H9 (cell line): ENCODE data around the gene SNAP47. TPM values are rescaled to one million over a fixed set of nuclear protein-coding genes. Genes with fewer than 3 reads are reported as not detected.

ENCODE experiments used
- DNase-seq: peaks from one replicate; pipeline ENCODE4 v3.0.0-alpha.2; 2017
- H2AFZ ChIP-seq: one replicate; pipeline ENCODE4 v1.6.1; 2013; ENCODE audit warnings: mild to moderate bottlenecking, low read length, control low read depth, moderate library complexity
- H2AK5ac ChIP-seq: 2 replicates; pipeline ENCODE4 v1.6.1; 2013; ENCODE audit warnings: low read length, control low read depth, mixed read lengths; ENCODE audit not compliant: insufficient read length
- H2BK120ac ChIP-seq: one replicate; pipeline ENCODE4 v1.6.1; 2013; ENCODE audit warnings: low read depth, mild to moderate bottlenecking, low read length, control low read depth, inconsistent platforms; ENCODE audit not compliant: poor library complexity, severe bottlenecking
- H2BK12ac ChIP-seq: 2 replicates; pipeline ENCODE4 v1.6.1; 2013; ENCODE audit warnings: low read length, control low read depth, mixed read lengths, low read depth; ENCODE audit not compliant: insufficient read length
- H2BK15ac ChIP-seq: 2 replicates; pipeline ENCODE4 v1.6.1; 2013; ENCODE audit warnings: low read depth, low read length, control low read depth
- H2BK20ac ChIP-seq: one replicate; pipeline ENCODE4 v1.6.1; 2013; ENCODE audit warnings: low read depth, mild to moderate bottlenecking, low read length, control low read depth, inconsistent platforms; ENCODE audit not compliant: poor library complexity, severe bottlenecking
- H2BK5ac ChIP-seq: 2 replicates; pipeline ENCODE4 v1.6.1; 2013; ENCODE audit warnings: low read length, control low read depth, mixed read lengths; ENCODE audit not compliant: insufficient read length
- H3K14ac ChIP-seq: 2 replicates; pipeline ENCODE4 v1.6.1; 2013; ENCODE audit warnings: low read length, control low read depth; ENCODE audit not compliant: insufficient read depth
- H3K18ac ChIP-seq: 2 replicates; pipeline ENCODE4 v1.6.1; 2013; ENCODE audit warnings: low read depth, mild to moderate bottlenecking, mixed read lengths, low read length, control low read depth; ENCODE audit not compliant: insufficient read length
- H3K23ac ChIP-seq: 2 replicates; pipeline ENCODE4 v1.6.1; 2013; ENCODE audit warnings: low read length, control low read depth, mixed read lengths, low read depth; ENCODE audit not compliant: insufficient read length
- H3K23me2 ChIP-seq: 2 replicates; pipeline ENCODE4 v1.6.1; 2013; ENCODE audit warnings: low read depth, mild to moderate bottlenecking, mixed read lengths, low read length, control low read depth; ENCODE audit not compliant: insufficient read length, poor library complexity, severe bottlenecking
- H3K27ac ChIP-seq: 2 replicates; pipeline ENCODE4 v1.5.1; 2013; ENCODE audit warnings: low read length, control low read depth, mixed read lengths, low read depth; ENCODE audit not compliant: insufficient read length
- H3K27me3 ChIP-seq: 2 replicates; pipeline ENCODE4 v1.6.1; 2013; ENCODE audit warnings: low read length, control low read depth, inconsistent platforms; ENCODE audit not compliant: insufficient read depth
- H3K4ac ChIP-seq: 2 replicates; pipeline ENCODE4 v1.6.1; 2013; ENCODE audit warnings: low read depth, mild to moderate bottlenecking, control low read depth, inconsistent platforms, low read length, moderate library complexity
- H3K4me1 ChIP-seq: 2 replicates; pipeline ENCODE4 v1.6.1; 2013; ENCODE audit warnings: low read length, control low read depth, inconsistent platforms; ENCODE audit not compliant: insufficient read depth
- H3K4me2 ChIP-seq: 2 replicates; pipeline ENCODE4 v1.6.1; 2013; ENCODE audit warnings: low read length, control low read depth, mixed read lengths; ENCODE audit not compliant: insufficient read length, insufficient read depth
- H3K56ac ChIP-seq: 2 replicates; pipeline ENCODE4 v1.6.1; 2013; ENCODE audit warnings: low read depth, mild to moderate bottlenecking, mixed read lengths, low read length, control low read depth; ENCODE audit not compliant: insufficient read length
- H3K79me1 ChIP-seq: 2 replicates; pipeline ENCODE4 v1.6.1; 2013; ENCODE audit warnings: low read depth, mild to moderate bottlenecking, moderate library complexity, low read length, control low read depth, inconsistent platforms; ENCODE audit not compliant: insufficient read depth, poor library complexity, severe bottlenecking
- H3K79me2 ChIP-seq: 2 replicates; pipeline ENCODE4 v1.6.1; 2013; ENCODE audit warnings: low read length, control low read depth, inconsistent platforms; ENCODE audit not compliant: insufficient read depth
- H3K9ac ChIP-seq: 2 replicates; pipeline ENCODE4 v1.6.1; 2013; ENCODE audit warnings: low read length, control low read depth, mixed read lengths; ENCODE audit not compliant: insufficient read length; ENCODE audit errors: extremely low read depth
- H3K9me3 ChIP-seq: one replicate; pipeline ENCODE4 v1.6.1; 2013; ENCODE audit warnings: low read depth, low read length, inconsistent platforms; ENCODE audit not compliant: control insufficient read depth
- H3T11ph ChIP-seq: one replicate; pipeline ENCODE4 v1.6.1; 2013; ENCODE audit warnings: mild to moderate bottlenecking, low read length, control low read depth, inconsistent platforms
- H4K20me1 ChIP-seq: one replicate; pipeline ENCODE4 v1.6.1; 2013; ENCODE audit not compliant: control insufficient read depth, insufficient read length, insufficient read depth
- H4K5ac ChIP-seq: 2 replicates; pipeline ENCODE4 v1.6.1; 2013; ENCODE audit warnings: low read depth, mild to moderate bottlenecking, mixed read lengths, low read length, control low read depth; ENCODE audit not compliant: insufficient read length
- H4K8ac ChIP-seq: replicated peaks from 2 replicates; pipeline ENCODE4 v1.6.1; 2013; ENCODE audit warnings: low read length, control low read depth, mixed read lengths, low read depth; ENCODE audit not compliant: insufficient read length
- H4K91ac ChIP-seq: 2 replicates; pipeline ENCODE4 v1.6.1; 2013; ENCODE audit warnings: low read depth, mild to moderate bottlenecking, moderate library complexity, mixed read lengths, low read length, control low read depth; ENCODE audit not compliant: insufficient read length
- H3K27ac Mint-ChIP-seq, 3 experiments: 2 replicates in 2 of 3; 3 replicates in 1 of 3; pipeline ENCODE4 v1.8.0; 2020 to 2021; ENCODE audit warnings: mixed read lengths in 3 of 3, mild to moderate bottlenecking in 1 of 3, moderate library complexity in 1 of 3
- H3K27me3 Mint-ChIP-seq: 2 replicates; pipeline ENCODE4 v1.8.0; 2021; ENCODE audit warnings: low read depth, mild to moderate bottlenecking, moderate library complexity, mixed read lengths
- H3K36me3 Mint-ChIP-seq, 3 experiments: 2 replicates in 2 of 3; 3 replicates in 1 of 3; pipeline ENCODE4 v1.8.0; 2020 to 2021; ENCODE audit warnings: low read depth in 3 of 3, mixed read lengths in 3 of 3; ENCODE audit not compliant: insufficient read depth in 1 of 3
- H3K4me1 Mint-ChIP-seq, 2 experiments: 2 replicates each; pipeline ENCODE4 v1.8.0; 2020; ENCODE audit warnings: mixed read lengths in 2 of 2
- H3K4me3 Mint-ChIP-seq, 2 experiments: 2 replicates in 1 of 2; 3 replicates in 1 of 2; pipeline ENCODE4 v1.8.0; 2020 to 2021; ENCODE audit warnings: mild to moderate bottlenecking in 2 of 2, mixed read lengths in 2 of 2, moderate library complexity in 1 of 2
- H3K9me3 Mint-ChIP-seq, 2 experiments: 2 replicates in 1 of 2; 3 replicates in 1 of 2; pipeline ENCODE4 v1.8.0; 2020; ENCODE audit warnings: mild to moderate bottlenecking in 2 of 2, mixed read lengths in 2 of 2, moderate library complexity in 1 of 2
- WGBS: extraction: QIAGEN DNeasy Blood & Tissue Kit; methylation state at CpG from one replicate; pipeline ENCODE4 v1.1.7; 2013; ENCODE audit warnings: missing lambda C conversion rate, low lambda C conversion rate, mixed read lengths; ENCODE audit not compliant: insufficient read length; ENCODE audit errors: extremely low coverage; 5-methylcytosine and 5-hydroxymethylcytosine counted together
- total RNA-seq: library from RNA; stranded (reverse); gene quantifications from 2 replicates; pipeline ENCODE4 v1.2.1, GENCODE V29; 2021
- TF ChIP-seq, protein P1 (sequence below): fragments of 200-600 bp; sonication (generic); conservative IDR thresholded peaks from 3 replicates; pipeline ENCODE4 v1.8.0; 2021; ENCODE audit warnings: antibody characterized with exemption, mild to moderate bottlenecking

Gene SNAP47
- total RNA-seq, 1 experiment from 2014 or later: 44.1 TPM

DNA sequence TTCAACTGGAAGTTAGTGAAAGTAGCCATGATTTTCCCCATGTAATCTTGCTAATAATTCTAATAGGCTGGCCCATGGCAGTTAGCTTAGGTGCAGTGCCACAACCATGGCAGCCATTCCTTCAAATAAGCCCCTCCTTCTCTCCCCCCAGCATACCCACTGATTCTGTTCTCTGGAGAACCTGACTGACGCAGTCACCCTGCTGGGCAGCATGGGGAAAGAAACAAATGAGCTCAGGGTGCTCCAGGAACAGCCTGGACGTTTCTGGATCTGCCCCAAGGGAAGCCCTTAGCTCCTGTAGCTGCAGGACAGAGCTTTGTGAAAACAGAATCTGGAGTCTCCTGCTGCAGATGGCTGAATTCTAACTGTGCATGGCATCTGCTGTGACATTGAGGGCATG lies 22.5 kb downstream of the SNAP47 start:
- Histone ChIP-seq H2AK5ac (no peak overlapping the region), H3K56ac (no peak overlapping the region), H3K4me1 (no peaks in the 10 kb centered on the region), H3K14ac (no peak overlapping the region), H2AFZ (no peak overlapping the region), H3K23ac (no peak overlapping the region), H2BK15ac (no peak overlapping the region), H3K4ac (no peak overlapping the region), H2BK120ac (no peak overlapping the region), H4K20me1 (no peaks in the 10 kb centered on the region), H4K91ac (no peak overlapping the region), H4K8ac (no peak overlapping the region), H3K23me2 (no peaks in the 10 kb centered on the region), H3K27me3 (no peaks in the 10 kb centered on the region), H3T11ph (no peak overlapping the region), H3K79me2 (0 out of 2 replicates have a peak, but pooled peaks cover 2% of the 10 kb centered on the region), H2BK5ac (no peak overlapping the region), H3K79me1 (peaks cover 4% of the 10 kb centered on the region), H3K4me2 (no peak overlapping the region), H3K9ac (no peak overlapping the region), H3K27ac (no peak overlapping the region), H3K9me3 (no peaks in the 10 kb centered on the region), H2BK12ac (no peak overlapping the region), H3K18ac (no peak overlapping the region), H4K5ac (no peak overlapping the region), H2BK20ac (no peak overlapping the region)
- Mint-ChIP-seq H3K27me3 (no peaks in the 10 kb centered on the region), H3K9me3 (no peaks in the 10 kb centered on the region), H3K4me1 (peaks cover 4 to 12% of the 10 kb centered on the region in 2 experiments; a peak in 1 of 4 replicates), H3K4me3 (no peak overlapping the region), H3K27ac (peak overlapping the region in 1 of 3 experiments; percentile 93; a peak in 2 of 7 replicates), H3K36me3 (peaks cover 10 to 54% (median 28%) of the 10 kb centered on the region in 3 experiments)
- WGBS: no CpG with 5 or more reads among the region's 2 CpGs
- TF ChIP-seq, protein P1, sequence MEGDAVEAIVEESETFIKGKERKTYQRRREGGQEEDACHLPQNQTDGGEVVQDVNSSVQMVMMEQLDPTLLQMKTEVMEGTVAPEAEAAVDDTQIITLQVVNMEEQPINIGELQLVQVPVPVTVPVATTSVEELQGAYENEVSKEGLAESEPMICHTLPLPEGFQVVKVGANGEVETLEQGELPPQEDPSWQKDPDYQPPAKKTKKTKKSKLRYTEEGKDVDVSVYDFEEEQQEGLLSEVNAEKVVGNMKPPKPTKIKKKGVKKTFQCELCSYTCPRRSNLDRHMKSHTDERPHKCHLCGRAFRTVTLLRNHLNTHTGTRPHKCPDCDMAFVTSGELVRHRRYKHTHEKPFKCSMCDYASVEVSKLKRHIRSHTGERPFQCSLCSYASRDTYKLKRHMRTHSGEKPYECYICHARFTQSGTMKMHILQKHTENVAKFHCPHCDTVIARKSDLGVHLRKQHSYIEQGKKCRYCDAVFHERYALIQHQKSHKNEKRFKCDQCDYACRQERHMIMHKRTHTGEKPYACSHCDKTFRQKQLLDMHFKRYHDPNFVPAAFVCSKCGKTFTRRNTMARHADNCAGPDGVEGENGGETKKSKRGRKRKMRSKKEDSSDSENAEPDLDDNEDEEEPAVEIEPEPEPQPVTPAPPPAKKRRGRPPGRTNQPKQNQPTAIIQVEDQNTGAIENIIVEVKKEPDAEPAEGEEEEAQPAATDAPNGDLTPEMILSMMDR: no peak
- no peak for DNase-seq
